ENCODE measurements around the gene EMSY. TPM values are rescaled to one million over a fixed set of nuclear protein-coding genes. Genes with fewer than 3 reads are reported as not detected.
A peak's percentile ranks its signal among the peaks of the same experiment; 100 is the strongest.

The EMSY gene
- total RNA-seq, 4 donors from 2014 or later = 27.6 to 36.5 (median 32.0) TPM

GRCh38 chr11:76456571-76456970, 11.8 kb downstream of the EMSY start:
- Histone ChIP-seq H3K27me3 (no peaks in the 10 kb centered on the region), H3K4me3 (no peak overlapping the region), H3K27ac (no peak overlapping the region), H3K9me3 (no peaks in the 10 kb centered on the region), H3K4me1 (no peaks in the 10 kb centered on the region), H3K36me3 (peaks cover 0 to 31% (median 0%) of the 10 kb centered on the region in 3 donors)
- no peak for TF ChIP-seq POLR2A (IDR thresholded peaks at IDR 0.05)
- no peak for TF ChIP-seq CTCF (IDR thresholded peaks at IDR 0.05)
- DNase-seq = no peak

- H3K27me3 ChIP-seq = no peaks in the 10 kb centered on the region
- no peak overlapping the region for H3K4me3 ChIP-seq
- peaks cover 0 to 18% (median 0%) of the 10 kb centered on the region in 3 donors for H3K36me3 ChIP-seq
- no peak for DNase-seq
- no peak overlapping the region for H3K27ac ChIP-seq
- no peaks in the 10 kb centered on the region for H3K4me1 ChIP-seq
- no peaks in the 10 kb centered on the region for H3K9me3 ChIP-seq
- TF ChIP-seq CTCF (IDR thresholded peaks at IDR 0.05) = peak in 5 of 6 experiments; percentile 33 to 48 (median 42)
- no peak for TF ChIP-seq POLR2A (IDR thresholded peaks at IDR 0.05)
Observed at GRCh38 chr11:76459299-76459698, 14.5 kb downstream of the EMSY start.

- Histone ChIP-seq H3K4me3 (no peak overlapping the region), H3K27ac (no peak overlapping the region), H3K27me3 (no peaks in the 10 kb centered on the region), H3K4me1 (no peaks in the 10 kb centered on the region), H3K36me3 (peaks cover 0 to 18% (median 0%) of the 10 kb centered on the region in 3 donors), H3K9me3 (no peaks in the 10 kb centered on the region)
- no peak for DNase-seq
- TF ChIP-seq CTCF (IDR thresholded peaks at IDR 0.05) (no peak), POLR2A (IDR thresholded peaks at IDR 0.05) (no peak)
Observed at GRCh38 chr11:76459846-76460245, 15.0 kb downstream of the EMSY start.

GRCh38 chr11:76462317-76462716, 17.5 kb downstream of the EMSY start:
- TF ChIP-seq CTCF (IDR thresholded peaks at IDR 0.05) = no peak
- TF ChIP-seq POLR2A (IDR thresholded peaks at IDR 0.05) = no peak
- Histone ChIP-seq H3K4me1 (no peaks in the 10 kb centered on the region), H3K36me3 (peaks cover 0 to 34% (median 0%) of the 10 kb centered on the region in 3 donors), H3K9me3 (no peaks in the 10 kb centered on the region), H3K27me3 (no peaks in the 10 kb centered on the region), H3K4me3 (no peak overlapping the region), H3K27ac (no peak overlapping the region)
- DNase-seq = no peak

GRCh38 chr11:76465701-76466100, 20.9 kb downstream of the EMSY start:
- DNase-seq = no peak
- TF ChIP-seq CTCF (IDR thresholded peaks at IDR 0.05) = no peak
- no peak for TF ChIP-seq POLR2A (IDR thresholded peaks at IDR 0.05)
- Histone ChIP-seq H3K9me3 (no peaks in the 10 kb centered on the region), H3K36me3 (peaks cover 0 to 30% (median 0%) of the 10 kb centered on the region in 3 donors), H3K27ac (no peak overlapping the region), H3K4me3 (no peak overlapping the region), H3K4me1 (no peaks in the 10 kb centered on the region), H3K27me3 (no peaks in the 10 kb centered on the region)

GRCh38 chr11:76466666-76467065, 21.8 kb downstream of the EMSY start:
- peaks cover 0 to 30% (median 0%) of the 10 kb centered on the region in 3 donors for H3K36me3 ChIP-seq
- H3K9me3 ChIP-seq = no peaks in the 10 kb centered on the region
- no peak overlapping the region for H3K4me3 ChIP-seq
- DNase-seq = no peak
- H3K27me3 ChIP-seq = no peaks in the 10 kb centered on the region
- H3K27ac ChIP-seq = no peak overlapping the region
- no peak for TF ChIP-seq POLR2A (IDR thresholded peaks at IDR 0.05)
- TF ChIP-seq CTCF (IDR thresholded peaks at IDR 0.05) = no peak
- H3K4me1 ChIP-seq = no peaks in the 10 kb centered on the region

All from Peyer's patch (tissue), 4 donors.